ENCODE results near the gene PTPRM. TPM values are rescaled to one million over a fixed set of nuclear protein-coding genes. Genes with fewer than 3 reads are reported as not detected.

Gene PTPRM
- total RNA-seq, 1 experiment from 2014 or later = not detected

- Histone ChIP-seq H3K4me3 (ENCODE audit: low read depth, low read length, poor library complexity, severe bottlenecking) (no peak overlapping the region), H3K4me1 (ENCODE audit: insufficient read depth, low read length, poor library complexity, severe bottlenecking) (no peaks in the 10 kb centered on the region), H3K27me3 (replicated peaks; ENCODE audit: insufficient read depth, low read depth, low read length, poor library complexity) (no peaks in the 10 kb centered on the region), H3K27ac (ENCODE audit: low read depth, low read length, poor library complexity, severe bottlenecking) (no peak overlapping the region), H3K36me3 (ENCODE audit: insufficient read depth, low read length, poor library complexity, severe bottlenecking) (no peaks in the 10 kb centered on the region), H3K9me3 (ENCODE audit: low read depth, low read length, poor library complexity, severe bottlenecking) (peaks cover 11% of the 10 kb centered on the region)
- TF ChIP-seq EZH2 (IDR thresholded peaks at IDR 0.05; ENCODE audit: borderline replicate concordance, low read depth, low read length, poor library complexity, severe bottlenecking) = no peak
- no peak for TF ChIP-seq CTCF (conservative IDR thresholded peaks at IDR 0.05; ENCODE audit: low read depth, low read length)
- CTCF ChIA-PET = no interaction called here
- POLR2A ChIA-PET (ENCODE audit: low non-redundant PET) = no interaction called here
- intact Hi-C loops (cut with micrococcal nuclease; ENCODE audit: unreplicated experiment) = no loop called here
- no peak for DNase-seq (ENCODE audit: low spot score)
- no TSS peak for BruUV-seq (replicated peaks)
These were observed 9.0 kb downstream of the PTPRM start for GRCh38 chr18:7576077-7576476.

- DNase-seq (ENCODE audit: low spot score) = no peak
- Histone ChIP-seq H3K4me1 (ENCODE audit: insufficient read depth, low read length, poor library complexity, severe bottlenecking) (no peaks in the 10 kb centered on the region), H3K4me3 (ENCODE audit: low read depth, low read length, poor library complexity, severe bottlenecking) (no peak overlapping the region), H3K27me3 (replicated peaks; ENCODE audit: insufficient read depth, low read depth, low read length, poor library complexity) (no peaks in the 10 kb centered on the region), H3K36me3 (ENCODE audit: insufficient read depth, low read length, poor library complexity, severe bottlenecking) (no peaks in the 10 kb centered on the region), H3K27ac (ENCODE audit: low read depth, low read length, poor library complexity, severe bottlenecking) (no peak overlapping the region), H3K9me3 (ENCODE audit: low read depth, low read length, poor library complexity, severe bottlenecking) (peaks cover 11% of the 10 kb centered on the region)
- ChIA-PET POLR2A (ENCODE audit: low non-redundant PET) (no interaction called here), CTCF (no interaction called here)
- no TSS peak for BruUV-seq (replicated peaks)
- TF ChIP-seq EZH2 (IDR thresholded peaks at IDR 0.05; ENCODE audit: borderline replicate concordance, low read depth, low read length, poor library complexity, severe bottlenecking) (no peak), CTCF (conservative IDR thresholded peaks at IDR 0.05; ENCODE audit: low read depth, low read length) (no peak)
- intact Hi-C loops (cut with micrococcal nuclease; ENCODE audit: unreplicated experiment) = no loop called here
These were observed 9.6 kb downstream of the PTPRM start for GRCh38 chr18:7576685-7577084.

- no peaks in the 10 kb centered on the region for H3K36me3 ChIP-seq (ENCODE audit: insufficient read depth, low read length, poor library complexity, severe bottlenecking)
- POLR2A ChIA-PET (ENCODE audit: low non-redundant PET) = no interaction called here
- intact Hi-C loops (cut with micrococcal nuclease; ENCODE audit: unreplicated experiment) = no loop called here
- BruUV-seq (replicated peaks) = no TSS peak
- no peak for TF ChIP-seq CTCF (conservative IDR thresholded peaks at IDR 0.05; ENCODE audit: low read depth, low read length)
- no peak for TF ChIP-seq EZH2 (IDR thresholded peaks at IDR 0.05; ENCODE audit: borderline replicate concordance, low read depth, low read length, poor library complexity, severe bottlenecking)
- no peaks in the 10 kb centered on the region for H3K4me1 ChIP-seq (ENCODE audit: insufficient read depth, low read length, poor library complexity, severe bottlenecking)
- H3K4me3 ChIP-seq (ENCODE audit: low read depth, low read length, poor library complexity, severe bottlenecking) = no peak overlapping the region
- peaks cover 17% of the 10 kb centered on the region for H3K9me3 ChIP-seq (ENCODE audit: low read depth, low read length, poor library complexity, severe bottlenecking)
- no peak for DNase-seq (ENCODE audit: low spot score)
- H3K27me3 ChIP-seq (replicated peaks; ENCODE audit: insufficient read depth, low read depth, low read length, poor library complexity) = no peaks in the 10 kb centered on the region
- H3K27ac ChIP-seq (ENCODE audit: low read depth, low read length, poor library complexity, severe bottlenecking) = no peak overlapping the region
- CTCF ChIA-PET = no interaction called here
These were observed 10.6 kb downstream of the PTPRM start for GRCh38 chr18:7577706-7578105.
